Measurements from ENCODE around the gene TOPBP1. TPM values are rescaled to one million over a fixed set of nuclear protein-coding genes. Genes with fewer than 3 reads are reported as not detected.

TOPBP1 gene
- total and polyA plus RNA-seq, 8 donors: 5.5 to 78.1 (median 43.0) TPM

- Histone ChIP-seq H3K36me3 (no peaks in the 10 kb centered on the region), H3K4me3 (no peak overlapping the region), H3K9me3 (no peaks in the 10 kb centered on the region), H3K27me3 (no peaks in the 10 kb centered on the region), H3K27ac (no peak overlapping the region), H3K4me1 (no peaks in the 10 kb centered on the region)
- intact Hi-C loops (cut with DNase I; ENCODE audit: low total_unique reads): no loop called here
- TF ChIP-seq EP300 (IDR thresholded peaks at IDR 0.05) (no peak), CTCF (IDR thresholded peaks at IDR 0.05) (no peak), POLR2A (IDR thresholded peaks at IDR 0.05) (no peak), POLR2AphosphoS5 (IDR thresholded peaks at IDR 0.05) (no peak)
- 21 to 58% (median 44%) methylated on average over 1 of the region's 1 CpG for WGBS, 5 donors
- DNase-seq: no peak
Observed at GRCh38 chr3:133703915-133704314, 42.2 kb upstream of the TOPBP1 start.

GRCh38 chr3:133701435-133702358 lies 40.0 kb upstream of the TOPBP1 start:
- Histone ChIP-seq H3K4me3 (no peak overlapping the region), H3K27ac (no peak overlapping the region), H3K36me3 (no peaks in the 10 kb centered on the region), H3K9me3 (peaks cover 0 to 5% (median 0%) of the 10 kb centered on the region in 4 donors), H3K27me3 (no peaks in the 10 kb centered on the region), H3K4me1 (no peaks in the 10 kb centered on the region)
- WGBS, 5 donors: 86 to 91% (median 90%) methylated on average over 5 to 7 of the region's 7 CpGs
- TF ChIP-seq POLR2AphosphoS5 (IDR thresholded peaks at IDR 0.05): no peak
- TF ChIP-seq EP300 (IDR thresholded peaks at IDR 0.05): no peak
- no peak for TF ChIP-seq CTCF (IDR thresholded peaks at IDR 0.05)
- no peak for TF ChIP-seq POLR2A (IDR thresholded peaks at IDR 0.05)
- intact Hi-C loops (cut with DNase I; ENCODE audit: low total_unique reads): no loop called here
- no peak for DNase-seq

GRCh38 chr3:133700351-133700750 lies 38.6 kb upstream of the TOPBP1 start:
- Histone ChIP-seq H3K27ac (no peak overlapping the region), H3K36me3 (no peaks in the 10 kb centered on the region), H3K9me3 (peaks cover 0 to 5% (median 0%) of the 10 kb centered on the region in 4 donors), H3K4me1 (no peaks in the 10 kb centered on the region), H3K27me3 (no peaks in the 10 kb centered on the region), H3K4me3 (no peak overlapping the region)
- 61 to 88% (median 84%) methylated on average over 6 of the region's 6 CpGs for WGBS, 5 donors
- TF ChIP-seq POLR2A (IDR thresholded peaks at IDR 0.05) (no peak), POLR2AphosphoS5 (IDR thresholded peaks at IDR 0.05) (no peak), EP300 (IDR thresholded peaks at IDR 0.05) (no peak), CTCF (IDR thresholded peaks at IDR 0.05) (no peak)
- DNase-seq: no peak
- intact Hi-C loops (cut with DNase I; ENCODE audit: low total_unique reads): no loop called here

- 84 to 91% (median 87%) methylated on average over 3 of the region's 3 CpGs for WGBS, 5 donors
- Histone ChIP-seq H3K27ac (no peak overlapping the region), H3K27me3 (no peaks in the 10 kb centered on the region), H3K4me3 (no peak overlapping the region), H3K9me3 (peaks cover 0 to 5% (median 0%) of the 10 kb centered on the region in 4 donors), H3K36me3 (no peaks in the 10 kb centered on the region), H3K4me1 (no peaks in the 10 kb centered on the region)
- intact Hi-C loops (cut with DNase I; ENCODE audit: low total_unique reads): no loop called here
- TF ChIP-seq POLR2AphosphoS5 (IDR thresholded peaks at IDR 0.05) (no peak), POLR2A (IDR thresholded peaks at IDR 0.05) (no peak), CTCF (IDR thresholded peaks at IDR 0.05) (no peak), EP300 (IDR thresholded peaks at IDR 0.05) (no peak)
- no peak for DNase-seq
Observed at GRCh38 chr3:133699903-133700302, 38.2 kb upstream of the TOPBP1 start.
